Glutamatergic neuron (in vitro differentiated cells): ENCODE measurements around the gene LRP1B. TPM values are rescaled to one million over a fixed set of nuclear protein-coding genes. Genes with fewer than 3 reads are reported as not detected.

ENCODE experiments used
- DNase-seq: peaks from one replicate; pipeline ENCODE4 v3.0.0; 2022
- H3K27ac Mint-ChIP-seq: one replicate; pipeline ENCODE4 v1.8.0; 2020; ENCODE audit warnings: mild to moderate bottlenecking, mixed read lengths, inconsistent platforms; ENCODE audit not compliant: unreplicated experiment
- H3K27me3 Mint-ChIP-seq: one replicate; pipeline ENCODE4 v1.8.0; 2020; ENCODE audit warnings: mild to moderate bottlenecking, moderate library complexity, mixed read lengths, inconsistent platforms; ENCODE audit not compliant: unreplicated experiment
- H3K36me3 Mint-ChIP-seq: one replicate; pipeline ENCODE4 v1.8.0; 2020; ENCODE audit warnings: mild to moderate bottlenecking, mixed read lengths, inconsistent platforms; ENCODE audit not compliant: unreplicated experiment
- H3K4me1 Mint-ChIP-seq: one replicate; pipeline ENCODE4 v1.8.0; 2020; ENCODE audit warnings: mild to moderate bottlenecking, low read depth, mixed read lengths, inconsistent platforms; ENCODE audit not compliant: unreplicated experiment
- H3K4me3 Mint-ChIP-seq: one replicate; pipeline ENCODE4 v1.8.0; 2020; ENCODE audit warnings: mild to moderate bottlenecking, mixed read lengths, inconsistent platforms; ENCODE audit not compliant: unreplicated experiment
- H3K9me3 Mint-ChIP-seq: one replicate; pipeline ENCODE4 v1.8.0; 2020; ENCODE audit warnings: mild to moderate bottlenecking, moderate library complexity, mixed read lengths, inconsistent platforms; ENCODE audit not compliant: unreplicated experiment
- CTCF ChIP-seq: fragments of 200-600 bp; sonication (generic); IDR thresholded peaks from one replicate; pipeline ENCODE4 v1.5.0; 2021; ENCODE audit not compliant: partially characterized antibody, unreplicated experiment
- total RNA-seq: library from RNA; stranded (reverse); fragmentation: NEBNext Ultra II Directional; extraction: Animal tissue kit (Norgen Biotek cat#: 25700); gene quantifications from one replicate; pipeline ENCODE4 v1.2.1, GENCODE V29; 2021; ENCODE audit not compliant: unreplicated experiment

LRP1B gene
- total RNA-seq, 1 donor from 2014 or later: 28.7 TPM

GRCh38 chr2:140455315-140455714 lies 1675.5 kb downstream of the LRP1B start:
- Mint-ChIP-seq H3K4me1 (no peaks in the 10 kb centered on the region), H3K9me3 (no peaks in the 10 kb centered on the region), H3K4me3 (no peak overlapping the region), H3K27ac (no peak overlapping the region), H3K27me3 (no peaks in the 10 kb centered on the region), H3K36me3 (no peaks in the 10 kb centered on the region)
- DNase-seq: no peak
- TF ChIP-seq CTCF: no peak

- Mint-ChIP-seq H3K36me3 (no peaks in the 10 kb centered on the region), H3K27me3 (no peaks in the 10 kb centered on the region), H3K9me3 (no peaks in the 10 kb centered on the region), H3K27ac (no peak overlapping the region), H3K4me3 (no peak overlapping the region), H3K4me1 (no peaks in the 10 kb centered on the region)
- no peak for TF ChIP-seq CTCF
- DNase-seq: no peak
These were observed 1676.1 kb downstream of the LRP1B start for GRCh38 chr2:140454717-140455116.

- Mint-ChIP-seq H3K4me3 (no peak overlapping the region), H3K27me3 (no peaks in the 10 kb centered on the region), H3K9me3 (no peaks in the 10 kb centered on the region), H3K27ac (no peak overlapping the region), H3K4me1 (no peaks in the 10 kb centered on the region), H3K36me3 (no peaks in the 10 kb centered on the region)
- no peak for TF ChIP-seq CTCF
- no peak for DNase-seq
These were observed 1679.5 kb downstream of the LRP1B start for GRCh38 chr2:140451324-140451723.

GRCh38 chr2:140442319-140442718 lies 1688.5 kb downstream of the LRP1B start:
- Mint-ChIP-seq H3K36me3 (no peaks in the 10 kb centered on the region), H3K4me3 (no peak overlapping the region), H3K9me3 (no peaks in the 10 kb centered on the region), H3K27ac (no peak overlapping the region), H3K27me3 (no peaks in the 10 kb centered on the region), H3K4me1 (peaks cover 2% of the 10 kb centered on the region)
- DNase-seq: no peak
- TF ChIP-seq CTCF: no peak

- DNase-seq: no peak
- H3K4me3 Mint-ChIP-seq: no peak overlapping the region
- H3K36me3 Mint-ChIP-seq: no peaks in the 10 kb centered on the region
- no peaks in the 10 kb centered on the region for H3K9me3 Mint-ChIP-seq
- TF ChIP-seq CTCF: no peak
- peaks cover 2% of the 10 kb centered on the region for H3K4me1 Mint-ChIP-seq
- no peak overlapping the region for H3K27ac Mint-ChIP-seq
- no peaks in the 10 kb centered on the region for H3K27me3 Mint-ChIP-seq
These were observed 1690.0 kb downstream of the LRP1B start for GRCh38 chr2:140440815-140441214.
